OCI-LY1 (cell line): Measurements from ENCODE around the gene WWOX.

Experiments used
- EZH2 ChIP-seq: fragments of 200-600 bp; sonication (generic), shearing (Covaris generic); IDR thresholded peaks from 2 replicates; pipeline ENCODE4 v1.8.0; 2017; ENCODE audit warnings: borderline replicate concordance, mixed run types, mild to moderate bottlenecking, antibody characterized with exemption, low read length, moderate library complexity, mixed read lengths
- TF ChIP-seq, protein P1 (sequence below): fragments of 200-600 bp; sonication (generic), shearing (Covaris generic); IDR thresholded peaks from 2 replicates; pipeline ENCODE4 v1.5.1; 2017; ENCODE audit warnings: mild to moderate bottlenecking, antibody characterized with exemption, low read length, moderate library complexity, mixed read lengths

DNA sequence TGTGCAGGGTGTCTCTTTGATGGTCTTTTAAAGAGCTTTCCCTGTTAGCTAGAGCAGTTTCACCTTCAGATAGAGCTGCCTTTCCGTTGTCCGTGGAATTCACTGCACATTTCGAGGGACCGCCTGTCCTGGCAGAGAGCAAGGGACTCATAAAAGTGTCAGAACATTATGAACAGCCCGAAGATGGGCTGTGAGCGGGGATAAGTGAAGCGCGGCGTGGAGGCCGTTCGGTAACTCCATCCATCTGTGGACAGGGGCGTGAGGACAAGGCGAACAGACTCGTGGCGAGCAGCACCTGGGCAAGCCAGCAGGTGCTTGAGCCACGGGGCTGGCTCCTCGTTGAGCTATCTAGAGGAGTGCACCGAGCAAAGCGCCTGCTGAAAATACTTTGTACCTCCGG lies 1129.9 kb downstream of the WWOX start:
- TF ChIP-seq, protein P1, sequence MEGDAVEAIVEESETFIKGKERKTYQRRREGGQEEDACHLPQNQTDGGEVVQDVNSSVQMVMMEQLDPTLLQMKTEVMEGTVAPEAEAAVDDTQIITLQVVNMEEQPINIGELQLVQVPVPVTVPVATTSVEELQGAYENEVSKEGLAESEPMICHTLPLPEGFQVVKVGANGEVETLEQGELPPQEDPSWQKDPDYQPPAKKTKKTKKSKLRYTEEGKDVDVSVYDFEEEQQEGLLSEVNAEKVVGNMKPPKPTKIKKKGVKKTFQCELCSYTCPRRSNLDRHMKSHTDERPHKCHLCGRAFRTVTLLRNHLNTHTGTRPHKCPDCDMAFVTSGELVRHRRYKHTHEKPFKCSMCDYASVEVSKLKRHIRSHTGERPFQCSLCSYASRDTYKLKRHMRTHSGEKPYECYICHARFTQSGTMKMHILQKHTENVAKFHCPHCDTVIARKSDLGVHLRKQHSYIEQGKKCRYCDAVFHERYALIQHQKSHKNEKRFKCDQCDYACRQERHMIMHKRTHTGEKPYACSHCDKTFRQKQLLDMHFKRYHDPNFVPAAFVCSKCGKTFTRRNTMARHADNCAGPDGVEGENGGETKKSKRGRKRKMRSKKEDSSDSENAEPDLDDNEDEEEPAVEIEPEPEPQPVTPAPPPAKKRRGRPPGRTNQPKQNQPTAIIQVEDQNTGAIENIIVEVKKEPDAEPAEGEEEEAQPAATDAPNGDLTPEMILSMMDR = no peak
- no peak for TF ChIP-seq EZH2
